GM23338 (cell line): ENCODE results near the gene RIPK4.

ENCODE experiments used
- CREB1 ChIP-seq: fragments of 250-450 bp; sonication (Bioruptor Pico); IDR thresholded peaks from 2 replicates; pipeline ENCODE4 v1.5.0; 2020; ENCODE audit warnings: low read depth, mild to moderate bottlenecking, moderate library complexity
- EZH2phosphoT487 ChIP-seq: fragments of 200-600 bp; sonication (generic); IDR thresholded peaks from one replicate; pipeline ENCODE4 v1.8.1; 2018; ENCODE audit warnings: antibody characterized with exemption; ENCODE audit not compliant: unreplicated experiment
- POLR2AphosphoS5 ChIP-seq: IDR thresholded peaks from 2 replicates; pipeline ENCODE4 v1.6.1; 2016; ENCODE audit warnings: antibody characterized with exemption, low read depth
- REST ChIP-seq: IDR thresholded peaks from one replicate; pipeline ENCODE4 v1.6.1; 2018; ENCODE audit warnings: antibody characterized with exemption; ENCODE audit not compliant: unreplicated experiment
- TF ChIP-seq, protein P1 (sequence below), 2 experiments: fragments of 200-600 bp in 1 of 2; sonication (generic) in 1 of 2; conservative IDR thresholded peaks; 2 replicates each; pipeline versions ENCODE4 v1.5.1 to v1.6.1; 2016 to 2017; ENCODE audit warnings: antibody characterized with exemption in 2 of 2, low read depth in 2 of 2, mild to moderate bottlenecking in 2 of 2, moderate library complexity in 1 of 2

DNA sequence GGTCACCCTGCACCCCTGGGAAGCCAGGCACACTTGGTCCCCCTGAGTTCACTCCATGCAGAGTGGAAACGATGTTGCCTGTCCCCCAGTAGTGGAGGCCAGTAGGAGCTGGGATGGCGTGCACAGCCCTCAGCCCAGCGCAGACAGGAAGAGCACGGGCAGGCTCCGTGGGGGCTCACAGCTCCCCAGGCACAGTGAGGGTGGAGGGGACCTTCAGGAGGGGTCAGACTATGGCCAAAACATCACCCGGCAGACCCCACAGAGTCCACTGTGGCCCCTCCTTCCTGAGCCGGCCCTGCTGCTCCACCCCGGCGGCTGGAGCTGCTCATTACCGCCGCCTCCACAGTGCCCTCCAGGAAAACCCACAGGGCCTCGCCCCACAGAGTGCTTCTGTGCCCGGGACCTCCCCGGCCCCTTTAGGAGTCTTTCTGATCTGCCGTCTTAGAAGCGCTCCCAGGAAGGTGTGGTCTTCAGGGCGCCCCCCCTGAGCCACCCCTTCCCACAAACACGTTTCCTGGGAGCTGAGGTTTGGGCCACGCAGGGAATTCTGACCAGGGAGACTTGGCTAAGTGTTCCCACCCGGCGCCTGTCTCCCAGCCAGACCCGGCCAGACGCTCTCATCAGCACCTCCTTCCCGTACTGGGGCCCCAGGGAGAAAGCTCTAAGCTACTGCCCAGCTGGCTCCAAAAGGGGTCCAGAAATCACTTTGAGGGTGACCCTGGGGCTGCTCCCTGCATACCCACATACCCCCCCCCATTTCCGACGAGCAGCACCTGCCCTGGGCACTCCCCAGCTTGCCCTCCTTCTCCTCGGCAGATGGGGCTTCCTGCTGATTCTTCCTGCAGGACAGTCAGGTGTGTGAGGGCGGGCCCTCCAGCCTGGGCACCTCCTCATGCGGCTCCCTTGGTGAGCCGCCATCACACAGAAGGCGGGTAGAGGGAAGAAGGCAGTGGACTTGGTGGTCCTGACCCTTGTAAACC, 38.8 kb downstream of the RIPK4 start:
- TF ChIP-seq REST (no peak), POLR2AphosphoS5 (no peak), CREB1 (CRISPR knock-in tag) (no peak), EZH2phosphoT487 (no peak)
- TF ChIP-seq, protein P1, sequence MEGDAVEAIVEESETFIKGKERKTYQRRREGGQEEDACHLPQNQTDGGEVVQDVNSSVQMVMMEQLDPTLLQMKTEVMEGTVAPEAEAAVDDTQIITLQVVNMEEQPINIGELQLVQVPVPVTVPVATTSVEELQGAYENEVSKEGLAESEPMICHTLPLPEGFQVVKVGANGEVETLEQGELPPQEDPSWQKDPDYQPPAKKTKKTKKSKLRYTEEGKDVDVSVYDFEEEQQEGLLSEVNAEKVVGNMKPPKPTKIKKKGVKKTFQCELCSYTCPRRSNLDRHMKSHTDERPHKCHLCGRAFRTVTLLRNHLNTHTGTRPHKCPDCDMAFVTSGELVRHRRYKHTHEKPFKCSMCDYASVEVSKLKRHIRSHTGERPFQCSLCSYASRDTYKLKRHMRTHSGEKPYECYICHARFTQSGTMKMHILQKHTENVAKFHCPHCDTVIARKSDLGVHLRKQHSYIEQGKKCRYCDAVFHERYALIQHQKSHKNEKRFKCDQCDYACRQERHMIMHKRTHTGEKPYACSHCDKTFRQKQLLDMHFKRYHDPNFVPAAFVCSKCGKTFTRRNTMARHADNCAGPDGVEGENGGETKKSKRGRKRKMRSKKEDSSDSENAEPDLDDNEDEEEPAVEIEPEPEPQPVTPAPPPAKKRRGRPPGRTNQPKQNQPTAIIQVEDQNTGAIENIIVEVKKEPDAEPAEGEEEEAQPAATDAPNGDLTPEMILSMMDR (conservative IDR thresholded peaks at IDR 0.05; ENCODE audit: low read depth in 2 of 2) = no peak
